Esophagus muscularis mucosa (tissue), 4 donors: ENCODE measurements around the gene FAM120C. TPM values are rescaled to one million over a fixed set of nuclear protein-coding genes. Genes with fewer than 3 reads are reported as not detected.

Experiments
- DNase-seq: peaks from one replicate; pipeline ENCODE4 v3.0.0-alpha.2; 2017; ENCODE audit errors: extremely low spot score
- H3K27ac ChIP-seq, 4 donors: fragments of 200-600 bp; sonication (generic); replicated peaks in 1 of 4; 1 replicate in 3 of 4; 2 replicates in 1 of 4; pipeline ENCODE4 v1.5.1; 2016 to 2019; ENCODE audit warnings: mild to moderate bottlenecking in 1 of 4
- H3K27me3 ChIP-seq, 4 donors: fragments of 200-600 bp; sonication (generic); one replicate each; pipeline versions ENCODE4 v1.5.1 to v1.6.0; 2016 to 2019
- H3K36me3 ChIP-seq, 4 donors: fragments of 200-600 bp; sonication (generic); one replicate each; pipeline ENCODE4 v1.5.1; 2016 to 2019
- H3K4me1 ChIP-seq, 4 donors: fragments of 200-600 bp; sonication (generic); one replicate each; pipeline ENCODE4 v1.5.1; 2016 to 2019
- H3K4me3 ChIP-seq, 4 donors: fragments of 200-600 bp; sonication (generic); 1 replicate in 2 of 4; 2 replicates in 2 of 4; pipeline ENCODE4 v1.5.1; 2016 to 2019; ENCODE audit warnings: mild to moderate bottlenecking in 4 of 4, moderate library complexity in 1 of 4
- H3K9me3 ChIP-seq, 4 donors: fragments of 200-600 bp; sonication (generic); 1 replicate in 3 of 4; 2 replicates in 1 of 4; pipeline ENCODE4 v1.5.1; 2016 to 2019
- EP300 ChIP-seq: sonication (generic); formaldehyde crosslinking; IDR thresholded peaks from one replicate; pipeline ENCODE4 v1.6.1; 2017; ENCODE audit warnings: antibody characterized with exemption
- POLR2A ChIP-seq: fragments of 450-650 bp; IDR thresholded peaks from one replicate; pipeline ENCODE4 v1.6.1; 2017; ENCODE audit warnings: antibody characterized with exemption, moderate library complexity, mild to moderate bottlenecking, low read depth
- POLR2AphosphoS5 ChIP-seq, 2 donors: sonication (generic); formaldehyde crosslinking; IDR thresholded peaks; one replicate each; pipeline ENCODE4 v1.6.1; 2017; ENCODE audit warnings: antibody characterized with exemption in 2 of 2
- WGBS: methylation state at CpG from one replicate; pipeline ENCODE4 v1.1.5; 2018; 5-methylcytosine and 5-hydroxymethylcytosine counted together
- intact Hi-C: fragments of 100-400 bp; cut with DNase I; formaldehyde crosslinking; loops from one replicate; pipeline ENCODE4 v1.15.1; 2023
- total RNA-seq, 4 donors: library from RNA; depleted of rRNA; stranded (reverse); fragments of >200 nt; gene quantifications; one replicate each; pipeline versions ENCODE4 v1.1.0 to v1.2.1, GENCODE V29; 2016
- TF ChIP-seq, protein P1 (sequence below), 3 experiments: fragments of 200-600 bp in 2 of 3; fragments of 450-650 bp in 1 of 3; sonication (generic) in 2 of 3; IDR thresholded peaks; one replicate each; pipeline ENCODE4 v1.5.1; 2017 to 2019; ENCODE audit warnings: antibody characterized with exemption in 3 of 3, mild to moderate bottlenecking in 2 of 3, moderate library complexity in 1 of 3

Gene FAM120C, protein sequence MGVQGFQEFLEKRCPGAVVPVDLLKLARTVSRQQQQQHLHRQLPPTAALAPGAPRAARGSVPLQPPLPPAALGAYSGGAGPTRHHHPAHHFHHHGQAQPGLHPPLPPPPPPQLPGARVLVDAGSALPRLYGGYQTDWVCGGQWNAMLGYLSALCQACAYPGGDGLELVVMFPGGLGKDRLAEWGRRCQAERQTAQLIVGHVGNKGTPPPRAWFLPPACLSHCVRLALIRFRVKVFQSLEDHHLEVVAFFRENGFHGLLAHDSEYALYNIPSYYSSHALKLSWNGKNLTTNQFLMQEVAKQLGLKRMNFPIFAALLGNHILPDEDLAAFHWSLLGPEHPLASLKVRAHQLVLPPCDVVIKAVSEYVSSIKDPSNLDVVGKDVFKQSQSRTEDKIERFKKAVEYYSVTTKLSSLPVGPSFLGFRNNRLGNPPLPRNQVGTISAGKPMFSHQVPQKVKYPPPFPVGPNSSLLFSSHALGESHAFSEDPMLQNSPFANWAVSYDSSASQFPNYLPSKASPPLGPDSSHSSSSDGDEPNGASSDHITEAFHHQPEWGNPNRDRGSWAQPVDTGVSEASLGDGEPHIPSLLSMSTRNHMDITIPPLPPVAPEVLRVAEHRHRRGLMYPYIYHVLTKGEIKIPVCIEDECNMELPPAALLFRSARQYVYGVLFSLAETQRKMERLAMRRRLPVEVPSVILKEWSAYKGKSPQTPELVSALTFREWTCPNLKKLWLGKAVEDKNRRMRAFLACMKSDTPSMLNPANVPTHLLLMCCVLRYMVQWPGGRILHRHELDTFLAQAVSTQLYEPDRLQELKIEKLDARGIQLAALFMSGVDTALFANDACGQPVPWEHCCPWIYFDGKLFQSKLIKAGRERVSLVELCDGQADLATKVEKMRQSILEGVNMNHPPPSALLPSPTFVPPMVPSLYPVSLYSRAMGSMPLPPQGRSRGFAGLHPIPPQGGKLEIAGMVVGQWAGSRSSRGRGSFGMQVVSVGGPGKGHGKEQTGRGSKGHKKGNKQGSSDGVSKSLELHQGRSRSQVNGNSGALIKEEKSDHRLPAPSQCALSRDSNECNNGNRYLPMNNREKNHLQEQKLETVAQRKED
- total RNA-seq: 1 to 10 TPM; 3.3 to 7.0 (median 5.9) TPM

- peak; percentile 92 for DNase-seq
- Histone ChIP-seq H3K27me3 (no peaks in the 10 kb centered on the region), H3K4me3 (peak within 1 kb of the TSS; percentile 72 to 88 (median 78)), H3K9me3 (no peaks in the 10 kb centered on the region), H3K4me1 (peaks cover 20 to 36% (median 27%) of the 10 kb centered on the region in 4 donors), H3K27ac (peak within 1 kb of the TSS; percentile 81 to 97 (median 92)), H3K36me3 (no peaks in the 10 kb centered on the region)
- intact Hi-C loops: loop anchor here (10.0 kb wide), 1 partner anchor 138 kb away; the partner anchor contains the start of gene PHF8
- WGBS: 34% methylated on average over 35 of the region's 70 CpGs
- peak in 1 of 2 donors; percentile 70 for TF ChIP-seq POLR2AphosphoS5 (IDR thresholded peaks at IDR 0.05)
- TF ChIP-seq, protein P1, sequence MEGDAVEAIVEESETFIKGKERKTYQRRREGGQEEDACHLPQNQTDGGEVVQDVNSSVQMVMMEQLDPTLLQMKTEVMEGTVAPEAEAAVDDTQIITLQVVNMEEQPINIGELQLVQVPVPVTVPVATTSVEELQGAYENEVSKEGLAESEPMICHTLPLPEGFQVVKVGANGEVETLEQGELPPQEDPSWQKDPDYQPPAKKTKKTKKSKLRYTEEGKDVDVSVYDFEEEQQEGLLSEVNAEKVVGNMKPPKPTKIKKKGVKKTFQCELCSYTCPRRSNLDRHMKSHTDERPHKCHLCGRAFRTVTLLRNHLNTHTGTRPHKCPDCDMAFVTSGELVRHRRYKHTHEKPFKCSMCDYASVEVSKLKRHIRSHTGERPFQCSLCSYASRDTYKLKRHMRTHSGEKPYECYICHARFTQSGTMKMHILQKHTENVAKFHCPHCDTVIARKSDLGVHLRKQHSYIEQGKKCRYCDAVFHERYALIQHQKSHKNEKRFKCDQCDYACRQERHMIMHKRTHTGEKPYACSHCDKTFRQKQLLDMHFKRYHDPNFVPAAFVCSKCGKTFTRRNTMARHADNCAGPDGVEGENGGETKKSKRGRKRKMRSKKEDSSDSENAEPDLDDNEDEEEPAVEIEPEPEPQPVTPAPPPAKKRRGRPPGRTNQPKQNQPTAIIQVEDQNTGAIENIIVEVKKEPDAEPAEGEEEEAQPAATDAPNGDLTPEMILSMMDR (IDR thresholded peaks at IDR 0.05): no peak
Measured at GRCh38 chrX:54182864-54183613, at the start of gene FAM120C. TSS of gene FAM120C (minus strand) at chrX:54183254. CDS start at chrX:54183198, 56 bp downstream.

DNA sequence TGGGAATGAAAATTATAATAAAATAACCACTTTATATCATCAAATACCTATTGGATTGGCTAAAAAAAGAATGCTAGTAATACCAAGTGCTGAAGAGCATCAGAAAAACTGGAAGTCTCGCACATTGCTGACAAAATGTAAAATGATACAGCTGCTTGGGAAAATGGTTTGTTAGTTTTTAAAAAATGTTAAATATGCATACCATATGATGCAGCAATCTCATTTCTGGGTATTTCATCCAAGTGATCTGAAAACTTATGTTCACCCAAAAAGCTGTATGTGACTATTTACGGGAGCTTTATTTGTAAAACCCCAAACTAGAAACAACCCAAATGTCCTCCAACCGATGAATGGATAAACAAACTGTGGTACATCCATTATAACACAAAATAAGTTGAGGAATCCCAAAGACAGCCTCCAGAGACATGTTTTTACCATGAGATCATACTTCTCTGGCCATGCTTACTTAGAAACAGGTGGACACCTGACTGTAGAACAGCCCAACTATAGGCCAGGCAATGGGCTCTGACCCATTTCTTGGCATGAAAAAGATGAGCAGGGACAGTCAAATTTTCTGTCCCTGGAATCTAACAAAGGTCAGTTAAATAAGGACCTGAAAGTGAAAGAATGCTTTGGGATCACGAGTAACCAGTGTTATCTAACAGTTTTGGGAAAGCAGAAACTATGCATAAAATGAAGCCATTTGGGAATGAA, 47.5 kb upstream of the FAM120C start:
- H3K9me3 ChIP-seq: no peaks in the 10 kb centered on the region
- TF ChIP-seq POLR2A (no peak), EP300 (no peak), POLR2AphosphoS5 (IDR thresholded peaks at IDR 0.05) (no peak)
- TF ChIP-seq, protein P1 (IDR thresholded peaks at IDR 0.05): no peak

DNA sequence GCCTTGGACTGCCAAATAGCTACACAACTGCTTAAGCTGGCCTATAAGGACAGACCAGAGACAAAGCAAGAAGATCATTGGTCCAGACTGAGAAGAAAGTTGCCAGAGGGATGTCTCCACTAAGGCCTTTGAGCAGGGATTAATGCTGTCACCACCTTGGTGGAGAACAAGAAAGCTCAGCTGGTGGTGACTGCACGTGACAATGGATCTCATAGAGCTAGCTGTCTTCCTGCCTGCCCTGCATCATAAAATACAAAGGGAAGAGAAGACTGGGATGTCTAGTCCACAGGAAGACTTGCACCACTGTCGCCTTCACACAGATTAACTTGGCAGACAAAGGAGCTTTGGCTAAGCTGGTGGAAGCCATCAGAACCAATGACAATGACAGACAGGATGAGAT, 40.5 kb upstream of the FAM120C start:
- H3K27ac ChIP-seq: no peak overlapping the region
- no peak for DNase-seq
- no peak overlapping the region for H3K4me3 ChIP-seq
- no peaks in the 10 kb centered on the region for H3K36me3 ChIP-seq
- 80% methylated on average over 2 of the region's 2 CpGs for WGBS
- no peaks in the 10 kb centered on the region for H3K9me3 ChIP-seq
- no peak for TF ChIP-seq EP300
- no peaks in the 10 kb centered on the region for H3K4me1 ChIP-seq
- intact Hi-C loops: no loop called here
- H3K27me3 ChIP-seq: no peaks in the 10 kb centered on the region

More for the DNA sequence above, 47.5 kb upstream of the FAM120C start:
- no peaks in the 10 kb centered on the region for H3K36me3 ChIP-seq
- no peaks in the 10 kb centered on the region for H3K27me3 ChIP-seq
- no peak overlapping the region for H3K4me3 ChIP-seq
- no peaks in the 10 kb centered on the region for H3K4me1 ChIP-seq
- DNase-seq: no peak
- no peak overlapping the region for H3K27ac ChIP-seq
- intact Hi-C loops: no loop called here
- 71% methylated on average over 4 of the region's 4 CpGs for WGBS

GRCh38 chrX:54213603-54214002, 30.5 kb upstream of the FAM120C start:
- TF ChIP-seq POLR2A (no peak), POLR2AphosphoS5 (IDR thresholded peaks at IDR 0.05) (no peak), EP300 (no peak)
- TF ChIP-seq, protein P1 (IDR thresholded peaks at IDR 0.05): no peak
- 92% methylated on average over 3 of the region's 3 CpGs for WGBS
- Histone ChIP-seq H3K36me3 (no peaks in the 10 kb centered on the region), H3K27ac (no peak overlapping the region), H3K9me3 (no peaks in the 10 kb centered on the region), H3K27me3 (no peaks in the 10 kb centered on the region), H3K4me1 (no peaks in the 10 kb centered on the region), H3K4me3 (no peak overlapping the region)
- intact Hi-C loops: no loop called here
- no peak for DNase-seq
